Heart left ventricle (tissue), 16 donors: ENCODE measurements around the gene ATXN1. TPM values are rescaled to one million over a fixed set of nuclear protein-coding genes. Genes with fewer than 3 reads are reported as not detected.
A peak's percentile ranks its signal among the peaks of the same experiment; 100 is the strongest.

Experiments
- ATAC-seq, 4 donors: fragments of 200-7000 bp; cut with Tn5 transposase; one replicate each; pipeline ENCODE4 v1.9.1; 2020 to 2022; ENCODE audit warnings: moderate library complexity in 4 of 4, mild to moderate bottlenecking in 3 of 4, moderate number of reproducible peaks in 1 of 4
- DNase-seq, 5 donors: peaks; one replicate each; pipeline ENCODE4 v3.0.0-alpha.2; 2020
- H3K27ac ChIP-seq, 12 donors: fragments of 200-600 bp; sonication (generic) in 4 of 12; one replicate each; pipeline versions ENCODE4 v1.5.0 to v1.8.0; 2016 to 2022; ENCODE audit warnings: mild to moderate bottlenecking in 2 of 12
- H3K27me3 ChIP-seq, 9 donors: fragments of 200-600 bp; sonication (generic) in 2 of 9; one replicate each; pipeline versions ENCODE4 v1.5.1 to v1.8.0; 2016 to 2022; ENCODE audit warnings: mild to moderate bottlenecking in 3 of 9
- H3K36me3 ChIP-seq, 9 donors: fragments of 200-600 bp; sonication (generic) in 2 of 9; one replicate each; pipeline versions ENCODE4 v1.5.0 to v1.8.0; 2018 to 2022; ENCODE audit warnings: mild to moderate bottlenecking in 2 of 9
- H3K4me1 ChIP-seq, 12 donors: fragments of 200-600 bp; sonication (generic) in 4 of 12; one replicate each; pipeline versions ENCODE4 v1.5.0 to v1.8.0; 2016 to 2022; ENCODE audit warnings: mild to moderate bottlenecking in 3 of 12
- H3K4me3 ChIP-seq, 12 donors: fragments of 200-600 bp; sonication (generic) in 4 of 12; one replicate each; pipeline versions ENCODE4 v1.5.0 to v1.8.0; 2017 to 2022; ENCODE audit warnings: mild to moderate bottlenecking in 9 of 12, moderate library complexity in 4 of 12
- H3K9me3 ChIP-seq, 12 donors: fragments of 200-600 bp; sonication (generic) in 4 of 12; one replicate each; pipeline versions ENCODE4 v1.5.0 to v1.8.0; 2016 to 2022; ENCODE audit warnings: mild to moderate bottlenecking in 1 of 12
- POLR2A ChIP-seq, 2 donors: fragments of 450-650 bp; IDR thresholded peaks; one replicate each; pipeline ENCODE4 v1.6.1; 2017; ENCODE audit warnings: antibody characterized with exemption in 2 of 2, mild to moderate bottlenecking in 2 of 2, moderate library complexity in 2 of 2
- WGBS, 4 donors: extraction: QIAGEN DNeasy Blood & Tissue Kit in 2 of 4; methylation state at CpG; one replicate each; pipeline versions ENCODE4 v1.1.5 to v1.1.7; 2013 to 2018; 5-methylcytosine and 5-hydroxymethylcytosine counted together
- intact Hi-C, 10 donors: fragments of 100-400 bp; cut with DNase I; formaldehyde crosslinking; loops; one replicate each; pipeline versions ENCODE4 v1.11.1 to v1.14.2; 2022
- polyA plus RNA-seq, 2 donors: library from polyadenylated mRNA; stranded (reverse); fragments of 200-250 nt; gene quantifications; one replicate each; pipeline ENCODE4 v1.2.3, GENCODE V29; 2013
- total RNA-seq, 9 donors: library from RNA; depleted of rRNA in 2 of 9; stranded (reverse); fragments of >200 nt in 2 of 9; fragmentation: NEBNext Ultra II Directional in 3 of 9; extraction: Animal tissue kit (Norgen Biotek cat#: 25700) in 3 of 9; gene quantifications; one replicate each; pipeline versions ENCODE4 v1.1.0 to v1.2.4, GENCODE V29; 2016 to 2023
- TF ChIP-seq, protein P1 (sequence below), 12 donors: fragments of 200-600 bp; sonication (generic) in 4 of 12; IDR thresholded peaks; one replicate each; pipeline versions ENCODE4 v1.5.0 to v1.8.0; 2018 to 2022; ENCODE audit warnings: antibody characterized with exemption in 12 of 12, mild to moderate bottlenecking in 5 of 12
- donor health status: ischemic (EF 13 %, LVEDD 7.1; RV severe dilation, severe dysfunction).
- donor health status: healthy with polysubstance abuse.
- donor health status: DM: no; HTN: yes; CAD: no.
- donor health status: DM: no; HTN: no; CAD: no.
- donor health status: ischemic (EF 25% LVEDD 6.9; RV normal size, moderate dysfunction).
- donor health status: ischemic (EF 25% LVEDD 5.7; RV mildly dilated, moderate dysfunction).
- donor health status: healthy.
- donor health status: DM: yes; HTN: yes; CAD: no.
- donor health status: ischemic (EF 35%, LVEDD 5.7; RV mildly dilated, moderate dysfunction).
- donor health status: nonischemic (EF 11% LVEDD 7.7; RV severe dilation, severe dysfunction).
- donor health status: DM: yes; HTN: yes; CAD: no.
- donor health status: PGD.
- donor health status: ischemic (EF 29% LVEDD 5.4; RV normal size, mild dysfunction).
- donor health status: nonischemic (EF 23%, LVEDD 6.1; RV moderate dilation, normal function).

Gene ATXN1
- total and polyA plus RNA-seq, 11 donors, result 8.7 to 51.8 (median 36.0) TPM

DNA sequence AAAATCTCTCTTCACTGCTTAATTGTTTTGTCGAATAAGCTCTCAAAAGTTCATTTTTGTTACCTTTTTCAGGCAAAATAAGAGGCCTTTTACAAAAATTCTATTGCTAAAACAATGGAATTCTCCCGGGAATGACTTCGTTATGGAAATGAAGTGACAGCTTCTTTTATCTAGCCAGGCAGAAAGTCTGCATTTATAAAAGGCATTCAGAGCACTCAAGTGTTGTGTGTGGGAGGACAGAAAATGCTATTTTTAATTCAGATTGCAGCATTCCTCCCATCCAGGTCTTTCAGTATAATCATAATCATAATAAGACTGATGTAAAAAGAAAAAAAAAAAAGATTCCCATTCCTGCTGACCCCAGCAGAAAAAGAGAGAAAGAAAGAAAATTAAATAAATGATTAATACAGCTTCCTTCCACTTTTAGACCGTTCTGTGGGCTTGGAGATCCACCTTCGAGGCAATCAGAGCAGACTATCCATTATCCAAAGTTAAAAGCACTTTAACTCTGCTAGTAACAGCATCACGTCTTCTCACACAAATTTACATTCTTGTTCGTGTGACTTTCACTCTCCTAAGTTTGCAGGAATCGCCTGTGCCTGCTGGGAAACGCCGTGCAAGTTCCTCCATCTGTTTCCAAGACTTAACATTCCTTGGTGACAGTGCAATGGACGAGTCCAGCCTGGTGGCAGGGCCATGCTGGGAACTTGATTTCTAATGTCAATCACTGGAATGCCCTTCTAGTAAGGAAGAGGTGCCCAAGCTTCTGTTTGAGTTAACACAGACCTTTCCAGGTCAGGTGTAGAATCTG lies 264.1 kb downstream of the ATXN1 start:
- H3K9me3 ChIP-seq, result peaks cover 0 to 12% (median 0%) of the 10 kb centered on the region in 12 donors
- no peak for TF ChIP-seq POLR2A (IDR thresholded peaks at IDR 0.05)
- TF ChIP-seq, protein P1, sequence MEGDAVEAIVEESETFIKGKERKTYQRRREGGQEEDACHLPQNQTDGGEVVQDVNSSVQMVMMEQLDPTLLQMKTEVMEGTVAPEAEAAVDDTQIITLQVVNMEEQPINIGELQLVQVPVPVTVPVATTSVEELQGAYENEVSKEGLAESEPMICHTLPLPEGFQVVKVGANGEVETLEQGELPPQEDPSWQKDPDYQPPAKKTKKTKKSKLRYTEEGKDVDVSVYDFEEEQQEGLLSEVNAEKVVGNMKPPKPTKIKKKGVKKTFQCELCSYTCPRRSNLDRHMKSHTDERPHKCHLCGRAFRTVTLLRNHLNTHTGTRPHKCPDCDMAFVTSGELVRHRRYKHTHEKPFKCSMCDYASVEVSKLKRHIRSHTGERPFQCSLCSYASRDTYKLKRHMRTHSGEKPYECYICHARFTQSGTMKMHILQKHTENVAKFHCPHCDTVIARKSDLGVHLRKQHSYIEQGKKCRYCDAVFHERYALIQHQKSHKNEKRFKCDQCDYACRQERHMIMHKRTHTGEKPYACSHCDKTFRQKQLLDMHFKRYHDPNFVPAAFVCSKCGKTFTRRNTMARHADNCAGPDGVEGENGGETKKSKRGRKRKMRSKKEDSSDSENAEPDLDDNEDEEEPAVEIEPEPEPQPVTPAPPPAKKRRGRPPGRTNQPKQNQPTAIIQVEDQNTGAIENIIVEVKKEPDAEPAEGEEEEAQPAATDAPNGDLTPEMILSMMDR (IDR thresholded peaks at IDR 0.05), result no peak
- H3K27ac ChIP-seq, result no peak overlapping the region
- intact Hi-C loops, result loop anchor here in 1 of 10 donors (5.0 kb wide), 1 partner anchor 165 kb away; no protein-coding TSS in a partner anchor
- no peaks in the 10 kb centered on the region for H3K36me3 ChIP-seq
- H3K27me3 ChIP-seq, result no peaks in the 10 kb centered on the region
- peaks cover 0 to 29% (median 13%) of the 10 kb centered on the region in 12 donors for H3K4me1 ChIP-seq
- ATAC-seq (peak in 3 of 4 donors; percentile 36 to 63 (median 44)), DNase-seq (peak in 1 of 5 donors; percentile 42)
- H3K4me3 ChIP-seq, result peak overlapping the region in 5 of 12 donors; percentile 2 to 24 (median 10)
- whole genome bisulfite sequencing, 4 donors, result 28 to 32% (median 31%) methylated on average over 11 of the region's 11 CpGs

DNA sequence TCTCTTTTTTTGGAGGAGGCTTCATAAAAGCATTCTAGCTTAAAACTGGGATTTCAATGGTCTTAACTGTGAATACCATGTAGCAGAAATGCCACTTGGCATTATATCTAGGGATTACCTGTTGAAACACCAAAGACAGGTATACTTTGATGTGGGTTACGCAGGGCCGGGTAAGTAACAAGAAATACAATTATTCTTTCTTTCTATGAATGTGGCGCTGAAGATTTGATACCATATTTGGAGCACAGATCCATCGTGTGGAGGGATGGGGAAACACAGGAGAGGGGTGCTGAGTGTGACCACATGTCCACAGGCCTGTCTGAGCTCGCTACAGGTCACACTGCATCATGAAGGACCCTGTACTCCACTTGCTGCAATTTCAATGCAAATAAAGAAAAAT lies 265.1 kb downstream of the ATXN1 start:
- 86 to 91% (median 86%) methylated on average over 5 of the region's 5 CpGs for WGBS, 4 donors
- ATAC-seq, result no peak
- peaks cover 0 to 29% (median 13%) of the 10 kb centered on the region in 12 donors for H3K4me1 ChIP-seq
- intact Hi-C loops, result loop anchor here in 1 of 10 donors (5.0 kb wide), 1 partner anchor 164 kb away; no protein-coding TSS in a partner anchor
- no peak overlapping the region for H3K4me3 ChIP-seq
- no peaks in the 10 kb centered on the region for H3K27me3 ChIP-seq
- H3K27ac ChIP-seq, result no peak overlapping the region
- TF ChIP-seq POLR2A (IDR thresholded peaks at IDR 0.05), result no peak
- TF ChIP-seq, protein P1 (IDR thresholded peaks at IDR 0.05), result no peak
- no peak for DNase-seq
- H3K36me3 ChIP-seq, result no peaks in the 10 kb centered on the region
- H3K9me3 ChIP-seq, result peaks cover 0 to 9% (median 0%) of the 10 kb centered on the region in 12 donors

DNA sequence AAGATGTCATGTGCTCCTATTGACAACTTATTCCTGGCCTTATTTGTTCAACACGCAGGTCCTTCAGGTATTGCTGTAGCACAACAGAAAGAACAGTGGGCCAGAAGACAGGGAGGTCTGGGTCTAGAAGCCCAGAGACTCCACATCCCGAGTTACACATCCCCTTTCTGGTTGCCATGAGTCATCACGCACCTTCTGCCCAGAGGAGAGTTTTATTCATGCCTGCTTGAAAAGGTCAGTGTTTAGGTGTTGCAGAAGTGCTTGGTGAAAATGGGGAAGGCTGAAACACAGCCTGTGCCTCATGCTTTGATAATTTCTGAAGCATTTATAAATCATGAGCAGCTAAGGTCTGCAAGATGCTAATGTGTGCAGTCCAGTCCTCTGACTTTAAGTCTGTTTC lies 266.5 kb downstream of the ATXN1 start:
- Histone ChIP-seq H3K9me3 (peaks cover 0 to 9% (median 0%) of the 10 kb centered on the region in 12 donors), H3K4me1 (peaks cover 0 to 35% (median 15%) of the 10 kb centered on the region in 12 donors), H3K27ac (no peak overlapping the region), H3K36me3 (no peaks in the 10 kb centered on the region), H3K27me3 (no peaks in the 10 kb centered on the region), H3K4me3 (no peak overlapping the region)
- 81 to 85% (median 83%) methylated on average over 3 of the region's 3 CpGs for WGBS, 4 donors
- DNase-seq, result no peak
- peak in 3 of 4 donors; percentile 39 to 62 (median 57) for ATAC-seq
- TF ChIP-seq, protein P1 (IDR thresholded peaks at IDR 0.05), result no peak
- TF ChIP-seq POLR2A (IDR thresholded peaks at IDR 0.05), result peak in 1 of 2 donors; percentile 3
- intact Hi-C loops, result loop anchor here in 1 of 10 donors (5.0 kb wide), 1 partner anchor 162 kb away; no protein-coding TSS in a partner anchor

DNA sequence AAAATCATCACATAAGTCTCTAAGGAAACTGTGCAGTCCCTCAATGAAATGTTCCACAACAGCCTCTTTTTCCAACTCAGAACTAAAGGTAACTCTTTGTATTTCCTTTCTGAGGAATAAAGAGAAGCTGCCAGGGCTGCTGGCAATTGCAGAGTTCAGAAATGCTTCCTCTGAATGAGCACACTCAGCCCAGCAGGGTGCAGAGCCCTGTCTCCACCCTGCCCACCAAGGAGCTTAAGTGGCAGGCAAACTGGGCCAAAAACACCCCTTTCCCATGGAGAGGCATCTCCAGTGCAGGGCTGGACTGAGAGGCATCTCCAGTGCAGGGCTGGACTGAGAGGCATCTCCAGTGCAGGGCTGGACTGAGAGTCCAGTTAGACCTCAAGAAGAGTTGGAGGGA lies 267.5 kb downstream of the ATXN1 start:
- Histone ChIP-seq H3K4me1 (peaks cover 0 to 39% (median 15%) of the 10 kb centered on the region in 12 donors), H3K36me3 (no peaks in the 10 kb centered on the region), H3K9me3 (peaks cover 0 to 2% (median 0%) of the 10 kb centered on the region in 12 donors), H3K27ac (no peak overlapping the region), H3K27me3 (no peaks in the 10 kb centered on the region), H3K4me3 (no peak overlapping the region)
- intact Hi-C loops, result no loop called here
- DNase-seq (no peak), ATAC-seq (no peak)
- no peak for TF ChIP-seq POLR2A (IDR thresholded peaks at IDR 0.05)
- TF ChIP-seq, protein P1 (IDR thresholded peaks at IDR 0.05), result no peak
